Erythroblast (primary cell): ENCODE measurements around the gene TRPM3.

ENCODE experiments used
- GATA1 ChIP-seq: IDR thresholded peaks from 2 replicates; pipeline ENCODE4 v1.6.1; 2011; ENCODE audit warnings: low read depth, mild to moderate bottlenecking, control low read depth, low read length, moderate library complexity
- POLR2A ChIP-seq: IDR thresholded peaks from 2 replicates; pipeline ENCODE4 v1.6.1; 2011; ENCODE audit warnings: mild to moderate bottlenecking, low read length

- TF ChIP-seq POLR2A: no peak
- TF ChIP-seq GATA1: no peak
Observed at GRCh38 chr9:70981312-70981711, 140.1 kb downstream of the TRPM3 start.
